H9 (cell line): ENCODE data around the gene EHBP1L1. TPM values are rescaled to one million over a fixed set of nuclear protein-coding genes. Genes with fewer than 3 reads are reported as not detected.

Experiments
- DNase-seq: peaks from one replicate; pipeline ENCODE4 v3.0.0-alpha.2; 2017
- H2AFZ ChIP-seq: one replicate; pipeline ENCODE4 v1.6.1; 2013; ENCODE audit warnings: mild to moderate bottlenecking, low read length, control low read depth, moderate library complexity
- H2AK5ac ChIP-seq: 2 replicates; pipeline ENCODE4 v1.6.1; 2013; ENCODE audit warnings: low read length, control low read depth, mixed read lengths; ENCODE audit not compliant: insufficient read length
- H2BK120ac ChIP-seq: one replicate; pipeline ENCODE4 v1.6.1; 2013; ENCODE audit warnings: low read depth, mild to moderate bottlenecking, low read length, control low read depth, inconsistent platforms; ENCODE audit not compliant: poor library complexity, severe bottlenecking
- H2BK12ac ChIP-seq: 2 replicates; pipeline ENCODE4 v1.6.1; 2013; ENCODE audit warnings: low read length, control low read depth, mixed read lengths, low read depth; ENCODE audit not compliant: insufficient read length
- H2BK15ac ChIP-seq: 2 replicates; pipeline ENCODE4 v1.6.1; 2013; ENCODE audit warnings: low read depth, low read length, control low read depth
- H2BK20ac ChIP-seq: one replicate; pipeline ENCODE4 v1.6.1; 2013; ENCODE audit warnings: low read depth, mild to moderate bottlenecking, low read length, control low read depth, inconsistent platforms; ENCODE audit not compliant: poor library complexity, severe bottlenecking
- H2BK5ac ChIP-seq: 2 replicates; pipeline ENCODE4 v1.6.1; 2013; ENCODE audit warnings: low read length, control low read depth, mixed read lengths; ENCODE audit not compliant: insufficient read length
- H3K14ac ChIP-seq: 2 replicates; pipeline ENCODE4 v1.6.1; 2013; ENCODE audit warnings: low read length, control low read depth; ENCODE audit not compliant: insufficient read depth
- H3K18ac ChIP-seq: 2 replicates; pipeline ENCODE4 v1.6.1; 2013; ENCODE audit warnings: low read depth, mild to moderate bottlenecking, mixed read lengths, low read length, control low read depth; ENCODE audit not compliant: insufficient read length
- H3K23ac ChIP-seq: 2 replicates; pipeline ENCODE4 v1.6.1; 2013; ENCODE audit warnings: low read length, control low read depth, mixed read lengths, low read depth; ENCODE audit not compliant: insufficient read length
- H3K23me2 ChIP-seq: 2 replicates; pipeline ENCODE4 v1.6.1; 2013; ENCODE audit warnings: low read depth, mild to moderate bottlenecking, mixed read lengths, low read length, control low read depth; ENCODE audit not compliant: insufficient read length, poor library complexity, severe bottlenecking
- H3K27ac ChIP-seq: 2 replicates; pipeline ENCODE4 v1.5.1; 2013; ENCODE audit warnings: low read length, control low read depth, mixed read lengths, low read depth; ENCODE audit not compliant: insufficient read length
- H3K27me3 ChIP-seq: 2 replicates; pipeline ENCODE4 v1.6.1; 2013; ENCODE audit warnings: low read length, control low read depth, inconsistent platforms; ENCODE audit not compliant: insufficient read depth
- H3K4ac ChIP-seq: 2 replicates; pipeline ENCODE4 v1.6.1; 2013; ENCODE audit warnings: low read depth, mild to moderate bottlenecking, control low read depth, inconsistent platforms, low read length, moderate library complexity
- H3K4me1 ChIP-seq: 2 replicates; pipeline ENCODE4 v1.6.1; 2013; ENCODE audit warnings: low read length, control low read depth, inconsistent platforms; ENCODE audit not compliant: insufficient read depth
- H3K4me2 ChIP-seq: 2 replicates; pipeline ENCODE4 v1.6.1; 2013; ENCODE audit warnings: low read length, control low read depth, mixed read lengths; ENCODE audit not compliant: insufficient read length, insufficient read depth
- H3K56ac ChIP-seq: 2 replicates; pipeline ENCODE4 v1.6.1; 2013; ENCODE audit warnings: low read depth, mild to moderate bottlenecking, mixed read lengths, low read length, control low read depth; ENCODE audit not compliant: insufficient read length
- H3K79me1 ChIP-seq: 2 replicates; pipeline ENCODE4 v1.6.1; 2013; ENCODE audit warnings: low read depth, mild to moderate bottlenecking, moderate library complexity, low read length, control low read depth, inconsistent platforms; ENCODE audit not compliant: insufficient read depth, poor library complexity, severe bottlenecking
- H3K79me2 ChIP-seq: 2 replicates; pipeline ENCODE4 v1.6.1; 2013; ENCODE audit warnings: low read length, control low read depth, inconsistent platforms; ENCODE audit not compliant: insufficient read depth
- H3K9ac ChIP-seq: 2 replicates; pipeline ENCODE4 v1.6.1; 2013; ENCODE audit warnings: low read length, control low read depth, mixed read lengths; ENCODE audit not compliant: insufficient read length; ENCODE audit errors: extremely low read depth
- H3K9me3 ChIP-seq: one replicate; pipeline ENCODE4 v1.6.1; 2013; ENCODE audit warnings: low read depth, low read length, inconsistent platforms; ENCODE audit not compliant: control insufficient read depth
- H3T11ph ChIP-seq: one replicate; pipeline ENCODE4 v1.6.1; 2013; ENCODE audit warnings: mild to moderate bottlenecking, low read length, control low read depth, inconsistent platforms
- H4K20me1 ChIP-seq: one replicate; pipeline ENCODE4 v1.6.1; 2013; ENCODE audit not compliant: control insufficient read depth, insufficient read length, insufficient read depth
- H4K5ac ChIP-seq: 2 replicates; pipeline ENCODE4 v1.6.1; 2013; ENCODE audit warnings: low read depth, mild to moderate bottlenecking, mixed read lengths, low read length, control low read depth; ENCODE audit not compliant: insufficient read length
- H4K8ac ChIP-seq: replicated peaks from 2 replicates; pipeline ENCODE4 v1.6.1; 2013; ENCODE audit warnings: low read length, control low read depth, mixed read lengths, low read depth; ENCODE audit not compliant: insufficient read length
- H4K91ac ChIP-seq: 2 replicates; pipeline ENCODE4 v1.6.1; 2013; ENCODE audit warnings: low read depth, mild to moderate bottlenecking, moderate library complexity, mixed read lengths, low read length, control low read depth; ENCODE audit not compliant: insufficient read length
- H3K27ac Mint-ChIP-seq, 3 experiments: 2 replicates in 2 of 3; 3 replicates in 1 of 3; pipeline ENCODE4 v1.8.0; 2020 to 2021; ENCODE audit warnings: mixed read lengths in 3 of 3, mild to moderate bottlenecking in 1 of 3, moderate library complexity in 1 of 3
- H3K27me3 Mint-ChIP-seq: 2 replicates; pipeline ENCODE4 v1.8.0; 2021; ENCODE audit warnings: low read depth, mild to moderate bottlenecking, moderate library complexity, mixed read lengths
- H3K36me3 Mint-ChIP-seq, 3 experiments: 2 replicates in 2 of 3; 3 replicates in 1 of 3; pipeline ENCODE4 v1.8.0; 2020 to 2021; ENCODE audit warnings: low read depth in 3 of 3, mixed read lengths in 3 of 3; ENCODE audit not compliant: insufficient read depth in 1 of 3
- H3K4me1 Mint-ChIP-seq, 2 experiments: 2 replicates each; pipeline ENCODE4 v1.8.0; 2020; ENCODE audit warnings: mixed read lengths in 2 of 2
- H3K4me3 Mint-ChIP-seq, 2 experiments: 2 replicates in 1 of 2; 3 replicates in 1 of 2; pipeline ENCODE4 v1.8.0; 2020 to 2021; ENCODE audit warnings: mild to moderate bottlenecking in 2 of 2, mixed read lengths in 2 of 2, moderate library complexity in 1 of 2
- H3K9me3 Mint-ChIP-seq, 2 experiments: 2 replicates in 1 of 2; 3 replicates in 1 of 2; pipeline ENCODE4 v1.8.0; 2020; ENCODE audit warnings: mild to moderate bottlenecking in 2 of 2, mixed read lengths in 2 of 2, moderate library complexity in 1 of 2
- CTCF ChIP-seq: fragments of 200-600 bp; sonication (generic); conservative IDR thresholded peaks from 3 replicates; pipeline ENCODE4 v1.8.0; 2021; ENCODE audit warnings: antibody characterized with exemption, mild to moderate bottlenecking
- WGBS: extraction: QIAGEN DNeasy Blood & Tissue Kit; methylation state at CpG from one replicate; pipeline ENCODE4 v1.1.7; 2013; ENCODE audit warnings: missing lambda C conversion rate, low lambda C conversion rate, mixed read lengths; ENCODE audit not compliant: insufficient read length; ENCODE audit errors: extremely low coverage; 5-methylcytosine and 5-hydroxymethylcytosine counted together
- total RNA-seq: library from RNA; stranded (reverse); gene quantifications from 2 replicates; pipeline ENCODE4 v1.2.1, GENCODE V29; 2021

Gene EHBP1L1
- total RNA-seq, 1 experiment from 2014 or later: 13.8 TPM

GRCh38 chr11:65546217-65546958 lies 29.5 kb upstream of the EHBP1L1 start:
- Histone ChIP-seq H2BK15ac (no peak overlapping the region), H3K56ac (no peak overlapping the region), H3K79me2 (no peaks in the 10 kb centered on the region), H3K23ac (no peak overlapping the region), H2AK5ac (no peak overlapping the region), H3K23me2 (peaks cover 2% of the 10 kb centered on the region), H3K4me2 (peak overlapping the region; percentile 33), H3T11ph (no peak overlapping the region), H4K20me1 (no peaks in the 10 kb centered on the region), H3K27me3 (peaks cover 4% of the 10 kb centered on the region; the same call in 1 of the 2 replicates), H3K14ac (no peak overlapping the region), H3K18ac (no peak overlapping the region), H3K4me1 (no peaks in the 10 kb centered on the region), H2BK20ac (no peak overlapping the region), H4K8ac (no peak overlapping the region), H3K79me1 (no peaks in the 10 kb centered on the region), H4K5ac (no peak overlapping the region), H4K91ac (no peak overlapping the region), H2BK12ac (no peak overlapping the region), H2BK120ac (no peak overlapping the region), H2AFZ (no peak overlapping the region), H3K9ac (no peak overlapping the region), H3K4ac (no peak overlapping the region), H2BK5ac (no peak overlapping the region), H3K27ac (no peak overlapping the region), H3K9me3 (no peaks in the 10 kb centered on the region)
- Mint-ChIP-seq H3K36me3 (no peaks in the 10 kb centered on the region; a peak in 1 of 7 replicates), H3K27me3 (peaks cover 85% of the 10 kb centered on the region), H3K4me1 (peaks cover 17 to 31% of the 10 kb centered on the region in 2 experiments), H3K27ac (no peak overlapping the region), H3K4me3 (peak overlapping the region; percentile 57 to 73), H3K9me3 (peaks cover 0 to 2% of the 10 kb centered on the region in 2 experiments; a peak in 1 of 5 replicates)
- peak; percentile 96 for DNase-seq
- WGBS: no CpG with 5 or more reads among the region's 64 CpGs
- no peak for TF ChIP-seq CTCF
